ENCODE results near the gene PNPLA4.

Gene PNPLA4

DNA sequence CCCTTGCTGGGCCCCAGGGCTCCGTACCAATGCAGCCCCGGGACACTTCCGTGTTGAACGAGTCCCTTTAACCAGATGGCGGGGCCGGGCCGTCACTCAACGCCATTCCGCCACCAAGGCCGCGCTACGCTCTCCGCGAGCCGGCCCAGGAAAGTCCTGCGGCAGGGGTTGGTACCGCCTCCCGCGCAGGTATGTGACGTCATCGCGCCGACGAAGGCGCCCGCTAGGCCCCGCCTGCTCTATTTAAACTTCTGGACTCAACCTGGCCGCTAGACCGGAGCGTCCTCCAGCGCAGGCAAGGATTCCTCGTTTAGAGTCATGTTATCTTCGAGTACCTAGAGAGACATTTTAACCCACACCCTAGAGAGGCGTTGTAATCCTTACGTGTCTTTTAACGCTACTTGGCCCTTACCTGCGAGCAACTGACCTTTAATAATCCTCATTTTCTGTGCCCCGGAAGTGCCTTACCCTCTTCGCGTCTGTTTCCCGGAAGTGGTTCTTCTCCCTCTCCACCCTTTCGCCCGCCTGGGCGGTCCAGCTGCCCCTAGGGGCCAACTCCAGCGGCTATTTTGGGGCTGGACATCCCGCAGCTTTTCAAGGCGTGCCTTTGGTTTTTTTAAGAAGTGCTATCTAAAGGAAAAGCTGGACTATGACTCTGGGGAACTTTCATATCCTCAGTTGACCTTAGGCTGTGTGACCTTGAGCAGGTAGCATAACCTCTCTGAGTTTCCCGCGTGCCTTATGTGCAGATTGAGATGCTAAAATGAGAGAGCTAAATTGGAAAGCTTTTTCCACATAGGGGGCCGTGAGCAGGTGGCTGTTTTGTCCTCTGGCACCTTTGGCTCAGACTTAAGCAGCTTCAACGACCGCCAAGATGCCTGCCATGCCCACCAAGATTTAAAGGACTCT is at the start of gene PNPLA4:
Gene PNPLA4 (minus strand): TSS at position 155 of the 909 bp plus-strand sequence. CDS start 1,294 bp downstream, outside the sequence.
- DNase-seq (ENCODE audit: low spot score), result peak; percentile 40

DNA sequence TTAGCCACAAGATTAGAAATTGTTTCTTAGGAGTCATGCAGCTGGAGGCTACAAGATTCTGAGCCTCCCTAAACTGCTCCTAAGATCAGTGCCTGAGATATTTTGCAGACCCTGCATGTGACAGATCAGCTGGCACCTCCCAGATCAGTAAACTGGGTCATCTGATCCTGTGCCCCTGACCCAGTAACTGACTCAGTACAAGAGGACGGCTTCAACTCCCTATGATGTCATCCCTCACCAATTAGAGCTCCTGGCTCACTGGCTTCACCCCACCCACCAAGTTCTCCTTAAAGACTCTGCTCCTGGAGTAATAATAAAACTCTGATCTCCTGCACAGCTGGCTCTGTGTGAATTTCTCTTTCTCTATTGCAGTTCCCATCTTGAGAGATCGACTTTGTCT is 45.4 kb upstream of the PNPLA4 start:
- DNase-seq (ENCODE audit: low spot score), result no peak

GRCh38 chrX:7970428-7970827 is 43.2 kb upstream of the PNPLA4 start:
- no peak for DNase-seq (ENCODE audit: low spot score)

DNA sequence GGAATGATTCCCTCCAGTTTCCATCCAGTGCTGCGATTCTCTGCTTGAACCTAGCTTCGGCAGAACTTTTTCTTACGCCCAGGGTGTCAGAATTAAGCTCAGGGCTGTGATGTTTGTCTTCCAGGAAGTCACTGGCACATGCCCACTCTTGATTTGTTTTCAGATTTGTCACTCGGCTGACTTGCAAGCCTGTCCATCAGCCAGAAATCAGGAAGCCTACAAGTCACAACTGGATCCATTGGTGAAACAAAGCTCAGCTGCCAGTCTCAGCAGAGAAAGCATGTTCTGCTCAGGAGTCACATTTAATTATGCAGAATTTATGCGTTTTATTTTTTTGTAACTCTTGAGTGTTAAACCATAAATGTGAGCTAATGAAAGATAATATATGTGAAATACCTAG is 38.2 kb upstream of the PNPLA4 start:
- DNase-seq (ENCODE audit: low spot score), result no peak

- no peak for DNase-seq (ENCODE audit: low spot score)
Measured at GRCh38 chrX:7960246-7960645, 33.0 kb upstream of the PNPLA4 start.

- DNase-seq (ENCODE audit: low spot score), result no peak
Measured at GRCh38 chrX:7953446-7953845, 26.2 kb upstream of the PNPLA4 start.

GRCh38 chrX:7950865-7951264 is 23.7 kb upstream of the PNPLA4 start:
- DNase-seq (ENCODE audit: low spot score), result no peak

DNA sequence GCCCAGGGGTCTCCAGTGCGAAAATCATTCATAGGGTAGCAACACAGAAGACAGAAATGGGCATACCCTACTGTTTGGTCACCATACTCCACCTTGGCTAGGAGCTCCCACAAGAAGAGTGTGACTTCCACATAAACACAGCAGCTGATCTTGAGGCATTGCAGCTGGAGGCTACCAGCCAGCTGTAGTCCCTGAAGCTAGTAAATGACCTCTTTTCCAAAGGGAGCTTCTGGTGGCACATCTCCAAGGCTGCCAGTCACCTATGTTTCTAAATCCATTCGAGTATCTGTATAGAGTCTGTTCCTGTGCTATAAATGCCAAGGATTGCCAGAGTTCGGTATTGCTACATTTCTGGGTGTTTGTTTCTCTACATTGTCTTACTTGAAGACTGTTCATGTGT is 21.3 kb upstream of the PNPLA4 start:
- DNase-seq (ENCODE audit: low spot score), result no peak

DNA sequence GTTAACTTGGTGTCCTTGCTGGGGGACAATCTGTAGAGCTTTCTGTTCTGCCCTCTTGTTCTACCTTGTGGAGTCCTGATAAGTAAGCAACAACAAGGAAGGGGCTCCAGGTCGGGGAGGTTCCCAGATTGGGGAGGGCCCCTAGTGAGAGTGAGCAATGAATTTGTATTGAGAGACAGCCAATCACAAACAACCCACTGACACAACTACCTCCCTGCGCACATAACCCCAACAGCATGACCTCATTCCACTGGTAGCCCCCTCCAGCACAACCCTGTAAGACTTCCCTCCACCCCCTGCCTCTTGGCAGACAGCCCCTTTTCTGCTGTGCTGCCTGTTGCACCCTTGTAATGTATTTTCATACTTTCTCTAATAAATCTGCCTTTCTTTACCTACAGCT is 19.7 kb upstream of the PNPLA4 start:
- DNase-seq (ENCODE audit: low spot score), result no peak

GRCh38 chrX:7943600-7944245 is 16.5 kb upstream of the PNPLA4 start:
- DNase-seq (ENCODE audit: low spot score), result no peak

- peak; percentile 30 for DNase-seq (ENCODE audit: low spot score)
Measured at GRCh38 chrX:7941390-7942042, 14.3 kb upstream of the PNPLA4 start.

DNA sequence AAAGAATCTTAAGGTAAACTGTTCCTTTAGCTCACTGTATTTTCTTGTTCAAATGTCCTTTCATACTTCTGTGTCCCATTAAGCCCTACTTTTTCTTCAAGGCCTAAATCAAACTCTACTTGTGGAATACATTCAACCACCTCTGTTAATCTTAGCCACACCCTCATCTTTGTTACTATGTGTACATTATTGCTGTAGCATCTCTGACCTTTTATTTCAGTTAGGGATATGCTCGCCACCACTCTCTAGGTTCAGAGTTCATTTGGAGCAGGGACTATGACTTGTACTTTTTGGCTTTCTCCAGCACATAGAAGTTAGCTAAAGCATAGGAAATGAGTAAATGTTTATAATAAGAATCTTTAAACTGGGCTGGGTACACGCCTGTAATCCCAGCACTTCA is 6.8 kb upstream of the PNPLA4 start:
- DNase-seq (ENCODE audit: low spot score), result no peak

DNA sequence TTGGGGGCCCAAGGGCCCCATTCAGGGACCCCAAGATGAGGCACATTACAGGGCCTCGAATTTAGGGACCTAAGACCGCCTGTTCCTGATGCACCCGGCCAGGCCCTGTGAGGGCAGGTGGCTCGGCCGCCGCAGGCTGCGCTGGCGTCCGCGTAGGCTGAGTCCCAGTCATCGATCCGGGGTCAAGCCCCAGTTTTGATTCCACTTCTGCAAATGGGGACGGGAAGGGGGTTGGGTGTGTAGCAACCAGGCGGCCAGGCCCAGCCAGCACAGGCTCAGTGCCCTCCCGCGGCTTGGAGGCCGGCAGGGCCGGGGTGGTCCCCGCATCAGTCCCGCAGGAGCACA is 327 bp downstream of the PNPLA4 start:
- no peak for DNase-seq (ENCODE audit: low spot score)

- no peak for DNase-seq (ENCODE audit: low spot score)
Measured at GRCh38 chrX:7926501-7926900, 712 bp downstream of the PNPLA4 start.

DNA sequence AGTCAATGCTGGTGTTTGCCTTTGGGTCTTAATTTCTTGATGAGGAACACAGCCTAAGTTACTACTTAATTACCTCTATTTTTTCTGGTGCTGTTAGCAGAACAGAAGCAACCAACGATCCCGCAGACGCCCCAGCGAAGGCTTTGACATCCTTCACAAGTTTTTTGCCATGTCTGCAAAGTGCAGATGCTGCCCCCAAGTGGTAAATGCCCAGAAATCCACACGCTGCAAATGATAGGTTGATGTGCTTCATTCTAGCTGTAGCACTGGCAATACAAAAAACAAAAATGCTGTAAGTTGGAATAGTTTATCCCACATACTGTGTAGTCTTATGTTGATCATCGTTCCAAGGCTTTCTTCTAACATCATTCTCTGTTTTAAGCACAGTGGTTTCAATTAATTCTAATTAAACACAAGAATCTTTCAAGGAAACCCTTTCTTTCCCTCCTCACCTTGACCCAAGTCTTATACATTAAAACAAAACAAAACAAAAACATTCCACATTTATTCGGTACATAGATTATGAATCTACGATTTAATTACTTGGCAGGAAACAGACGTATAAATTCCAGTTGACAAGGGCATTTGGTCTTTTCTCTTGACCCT is 1.2 kb downstream of the PNPLA4 start:
- DNase-seq (ENCODE audit: low spot score), result peak; percentile 70

- DNase-seq (ENCODE audit: low spot score), result no peak
Measured at GRCh38 chrX:7921750-7922149, 5.5 kb downstream of the PNPLA4 start.

DNA sequence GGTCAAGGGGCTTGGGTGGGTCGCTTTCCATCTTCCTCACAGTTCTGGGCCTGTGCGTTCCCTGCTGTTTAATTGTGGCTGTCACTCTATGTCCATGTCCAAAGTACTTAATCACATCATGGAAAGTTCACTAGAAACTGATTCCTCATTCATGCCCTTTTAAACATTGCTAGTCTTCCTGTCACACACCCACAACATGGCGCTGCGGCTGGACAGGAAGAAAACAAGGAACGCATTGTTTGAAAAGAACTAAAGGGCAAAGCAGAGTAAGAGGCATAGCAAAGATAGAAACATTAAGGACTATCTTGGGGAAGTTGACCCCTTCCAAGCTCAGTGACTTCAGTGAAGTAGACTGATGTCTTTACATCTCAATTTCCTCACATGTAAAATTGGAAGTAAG is 18.4 kb downstream of the PNPLA4 start:
- no peak for DNase-seq (ENCODE audit: low spot score)

DNA sequence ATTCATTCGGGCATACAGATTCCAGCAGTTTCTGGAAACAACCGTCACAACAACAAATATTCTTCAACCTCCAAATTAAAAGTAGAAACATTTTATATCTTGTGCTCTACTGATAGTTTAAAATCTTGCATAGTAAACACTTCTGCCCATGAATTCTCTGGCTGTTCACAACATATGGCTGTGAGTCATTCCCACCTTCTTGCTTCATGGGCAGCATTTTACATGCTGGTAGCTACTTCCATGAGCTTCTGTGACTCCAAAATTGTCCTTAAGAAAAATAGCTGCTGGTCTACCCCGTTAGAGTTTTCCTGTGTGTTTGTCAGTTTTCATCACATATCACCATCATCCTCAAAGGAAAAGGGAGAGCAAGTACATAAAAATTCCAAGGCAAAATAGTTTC is 22.7 kb downstream of the PNPLA4 start:
- no peak for DNase-seq (ENCODE audit: low spot score)

GRCh38 chrX:7891928-7892327 is 35.3 kb downstream of the PNPLA4 start:
- DNase-seq (ENCODE audit: low spot score), result no peak

GRCh38 chrX:7889680-7890079 is 37.5 kb downstream of the PNPLA4 start:
- DNase-seq (ENCODE audit: low spot score), result no peak

DNA sequence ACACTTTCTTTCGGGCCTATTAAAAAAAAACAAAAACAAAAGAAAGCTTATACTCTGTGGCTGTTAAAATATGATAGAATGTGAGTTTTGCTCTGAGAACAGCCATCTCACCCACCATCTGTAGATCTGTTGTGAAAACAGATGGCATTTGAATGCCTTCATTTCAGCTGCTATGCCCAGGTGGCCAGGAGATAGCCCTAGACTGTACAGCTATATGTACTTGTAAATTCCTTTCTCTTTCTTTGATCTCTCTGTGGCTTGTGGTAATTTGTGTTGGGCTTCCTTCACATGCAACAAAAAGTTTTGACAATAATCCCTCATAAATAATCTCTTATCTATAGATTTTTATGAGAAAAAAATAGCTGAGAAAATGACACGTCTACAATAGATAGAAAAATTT is 38.1 kb downstream of the PNPLA4 start:
- no peak for DNase-seq (ENCODE audit: low spot score)

DNA sequence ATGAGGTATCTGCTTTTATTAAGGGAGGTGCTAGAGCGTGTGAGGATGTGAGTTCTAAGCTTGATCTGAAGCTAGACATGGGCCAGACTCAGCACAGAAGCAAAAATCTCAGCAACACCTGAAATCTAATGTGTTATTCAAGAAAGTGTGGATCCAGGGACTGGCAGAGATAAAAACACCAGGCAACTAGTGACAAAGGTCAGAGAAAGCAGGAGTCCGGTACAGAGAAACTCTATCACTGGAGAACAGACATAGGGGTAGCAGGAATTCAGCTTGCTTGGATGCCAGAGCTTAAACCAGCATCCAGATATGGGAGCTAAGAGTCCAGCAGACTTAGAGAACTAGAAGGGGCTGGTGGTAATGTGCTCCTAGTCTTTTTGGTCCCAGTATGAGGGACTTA is 50.3 kb downstream of the PNPLA4 start:
- no peak for DNase-seq (ENCODE audit: low spot score)

GRCh38 chrX:7872042-7872441 is 55.2 kb downstream of the PNPLA4 start:
- DNase-seq (ENCODE audit: low spot score), result no peak

Data from pons (tissue), 1 donor.